ENCODE measurements around the gene SPTBN1. TPM values are rescaled to one million over a fixed set of nuclear protein-coding genes. Genes with fewer than 3 reads are reported as not detected.
A peak's percentile ranks its signal among the peaks of the same experiment; 100 is the strongest.

Gene SPTBN1
- total RNA-seq, 1 experiment from 2014 or later: 204 TPM

- Mint-ChIP-seq H3K4me1 (peaks cover 77% of the 10 kb centered on the region), H3K27me3 (ENCODE audit: low read depth) (no peaks in the 10 kb centered on the region), H3K4me3 (no peak overlapping the region), H3K27ac (peak overlapping the region; percentile 47), H3K9me3 (no peaks in the 10 kb centered on the region), H3K36me3 (no peaks in the 10 kb centered on the region)
- DNase-seq (ENCODE audit: low spot score): no peak
- TF ChIP-seq ELF4 (CRISPR knock-in tag; IDR thresholded peaks at IDR 0.05; ENCODE audit: low read depth) (no peak), MLX (CRISPR knock-in tag; IDR thresholded peaks at IDR 0.05) (no peak), ZNF219 (CRISPR knock-in tag; IDR thresholded peaks at IDR 0.05; ENCODE audit: borderline replicate concordance) (no peak), GTF2I (CRISPR knock-in tag; conservative IDR thresholded peaks at IDR 0.05) (no peak), JUN (CRISPR knock-in tag; IDR thresholded peaks at IDR 0.05) (no peak), JAZF1 (CRISPR knock-in tag; IDR thresholded peaks at IDR 0.05) (no peak), RELA (CRISPR knock-in tag; IDR thresholded peaks at IDR 0.05; ENCODE audit: borderline replicate concordance) (no peak), TEAD1 (CRISPR knock-in tag; IDR thresholded peaks at IDR 0.05) (no peak), TEAD4 (CRISPR knock-in tag; IDR thresholded peaks at IDR 0.05) (no peak), ZBTB43 (CRISPR knock-in tag; IDR thresholded peaks at IDR 0.05) (no peak)
- ChIA-PET POLR2A (no interaction called here), CTCF (no interaction called here)
- ATAC-seq: no peak
These were observed 110.8 kb downstream of the SPTBN1 start for GRCh38 chr2:54566896-54567295.

GRCh38 chr2:54568876-54569321, 112.8 kb downstream of the SPTBN1 start:
- H3K4me3 Mint-ChIP-seq: peak overlapping the region; percentile 39
- peak overlapping the region; percentile 88 for H3K27ac Mint-ChIP-seq
- H3K27me3 Mint-ChIP-seq (ENCODE audit: low read depth): no peaks in the 10 kb centered on the region
- H3K9me3 Mint-ChIP-seq: peaks cover 8% of the 10 kb centered on the region
- ChIA-PET POLR2A (no interaction called here), CTCF (interaction anchor here (0.9 kb wide), 1 partner anchor 11 kb away, joined by 4 read pairs; no protein-coding TSS in a partner anchor)
- peaks cover 8% of the 10 kb centered on the region for H3K36me3 Mint-ChIP-seq
- ATAC-seq (peak; percentile 29), DNase-seq (ENCODE audit: low spot score) (no peak)
- peaks cover 78% of the 10 kb centered on the region for H3K4me1 Mint-ChIP-seq
- TF ChIP-seq PRDM15 (CRISPR knock-in tag; IDR thresholded peaks at IDR 0.05) (no peak), OVOL2 (CRISPR knock-in tag; IDR thresholded peaks at IDR 0.05; ENCODE audit: borderline replicate concordance) (no peak), ZNF423 (CRISPR knock-in tag; IDR thresholded peaks at IDR 0.05) (no peak), ZNF138 (CRISPR knock-in tag; conservative IDR thresholded peaks at IDR 0.05) (no peak), USF1 (CRISPR knock-in tag; IDR thresholded peaks at IDR 0.05) (no peak), CBFB (CRISPR knock-in tag; IDR thresholded peaks at IDR 0.05; ENCODE audit: low read depth) (no peak), PRRX2 (CRISPR knock-in tag; IDR thresholded peaks at IDR 0.05) (no peak), ZSCAN18 (CRISPR knock-in tag; IDR thresholded peaks at IDR 0.05) (no peak), ATF1 (CRISPR knock-in tag; IDR thresholded peaks at IDR 0.05) (no peak), EMX1 (CRISPR knock-in tag; IDR thresholded peaks at IDR 0.05) (no peak), ZNF425 (CRISPR knock-in tag; conservative IDR thresholded peaks at IDR 0.05) (no peak), ESRRA (CRISPR knock-in tag; IDR thresholded peaks at IDR 0.05; ENCODE audit: borderline replicate concordance) (no peak), ELF4 (CRISPR knock-in tag; IDR thresholded peaks at IDR 0.05; ENCODE audit: low read depth) (no peak), HMGXB4 (CRISPR knock-in tag; IDR thresholded peaks at IDR 0.05) (no peak), ATF3 (CRISPR knock-in tag; conservative IDR thresholded peaks at IDR 0.05) (no peak)

Data from WTC11 (cell line).